HepG2 (cell line): ENCODE data around the gene HABP2. TPM values are rescaled to one million over a fixed set of nuclear protein-coding genes. Genes with fewer than 3 reads are reported as not detected.

Experiments
- ATAC-seq: fragments of 200-7000 bp; cut with Tn5 transposase; 3 replicates; pipeline ENCODE4 v1.9.1; 2020; ENCODE audit warnings: mild to moderate bottlenecking, moderate library complexity
- BruUV-seq: library from RNA; stranded (reverse); fragments of 400-500 nt; replicated peaks from 2 replicates; lab custom pipeline; 2021; lab: Mats Ljungman, UMichigan
- CTCF ChIA-PET: fragments of 300-600 bp; formaldehyde crosslinking; extraction: SDS; loops from one replicate; lab custom pipeline; 2021; ENCODE audit warnings: low total read pairs, inconsistent platforms, low intra/inter-chr PET ratio; lab: Yijun Ruan, JAX
- POLR2A ChIA-PET: fragments of 350-600 bp; sonication (Branson Sonifier 250); formaldehyde crosslinking; loops from one replicate; lab custom pipeline; 2020; ENCODE audit warnings: antibody characterized with exemption, inconsistent platforms; lab: Yijun Ruan, JAX
- DNase-seq: peaks from one replicate; pipeline ENCODE4 v3.0.0-alpha.2; 2015; ENCODE audit warnings: low spot score
- FAIRE-seq: peaks from 3 replicates; lab custom pipeline; 2011; peaks lifted over from hg19 to GRCh38; lab: Jason Lieb, UNC
- H2AFZ ChIP-seq: one replicate; pipeline ENCODE4 v1.6.1; 2011; ENCODE audit warnings: low read length, inconsistent platforms
- H3K27ac ChIP-seq: fragments of 300-600 bp; 3 replicates; pipeline ENCODE4 v1.8.0; 2011; ENCODE audit warnings: mixed run types, mild to moderate bottlenecking, mixed read lengths, low read length, inconsistent platforms; ENCODE audit not compliant: insufficient read depth; ENCODE audit errors: extremely low read length
- H3K27me3 ChIP-seq, 2 experiments: fragments of 200-600 bp in 1 of 2; 2 replicates in 1 of 2; 3 replicates in 1 of 2; pipeline versions ENCODE4 v1.6.0 to v1.8.0; 2011; ENCODE audit warnings: low read length in 2 of 2, mild to moderate bottlenecking in 2 of 2, moderate library complexity in 2 of 2, inconsistent platforms in 1 of 2; ENCODE audit not compliant: insufficient read depth in 2 of 2, control insufficient read depth in 1 of 2
- H3K36me3 ChIP-seq, 2 experiments: fragments of 200-600 bp in 1 of 2; replicated peaks in 1 of 2; 2 replicates in 1 of 2; 3 replicates in 1 of 2; pipeline versions ENCODE4 v1.5.1 to v1.8.0; 2011; ENCODE audit warnings: low read length in 2 of 2, inconsistent platforms in 1 of 2; ENCODE audit not compliant: insufficient read depth in 2 of 2, control insufficient read depth in 1 of 2
- H3K4me1 ChIP-seq: 2 replicates; pipeline ENCODE4 v1.5.1; 2012; ENCODE audit warnings: low read length, inconsistent platforms; ENCODE audit not compliant: insufficient read depth
- H3K4me2 ChIP-seq: 2 replicates; pipeline ENCODE4 v1.6.0; 2011; ENCODE audit warnings: low read depth, low read length, inconsistent platforms
- H3K4me3 ChIP-seq, 3 experiments: fragments of 200-600 bp in 1 of 3; sonication (generic), shearing (Covaris generic) in 1 of 3; replicated peaks in 1 of 3; 2 replicates each; pipeline ENCODE4 v1.5.1; 2011 to 2016; ENCODE audit warnings: low read length in 3 of 3, inconsistent platforms in 2 of 3, low read depth in 2 of 3, mild to moderate bottlenecking in 2 of 3, control low read depth in 1 of 3, mixed read lengths in 1 of 3; ENCODE audit not compliant: insufficient read depth in 1 of 3
- H3K79me2 ChIP-seq: one replicate; pipeline ENCODE4 v1.6.1; 2011; ENCODE audit warnings: low read length, inconsistent platforms; ENCODE audit not compliant: insufficient read depth
- H3K9ac ChIP-seq: 2 replicates; pipeline ENCODE4 v1.6.0; 2011; ENCODE audit warnings: mild to moderate bottlenecking, low read depth, low read length, inconsistent platforms; ENCODE audit not compliant: insufficient read depth
- H3K9me3 ChIP-seq: 2 replicates; pipeline ENCODE4 v1.5.1; 2012; ENCODE audit warnings: mild to moderate bottlenecking, low read length
- H4K20me1 ChIP-seq: 2 replicates; pipeline ENCODE4 v1.6.0; 2011; ENCODE audit warnings: inconsistent platforms, mild to moderate bottlenecking, low read length, moderate library complexity; ENCODE audit not compliant: insufficient read depth
- CREB1 ChIP-seq, 2 experiments: fragments of 450-650 bp in 1 of 2; IDR thresholded peaks; 2 replicates each; pipeline ENCODE4 v1.6.1; 2016 to 2017; ENCODE audit warnings: control low read depth in 1 of 2, mild to moderate bottlenecking in 1 of 2, missing compliant biosample characterization in 1 of 2, missing genetic modification characterization in 1 of 2
- FOXK2 ChIP-seq: fragments of 450-650 bp; IDR thresholded peaks from 2 replicates; pipeline ENCODE4 v1.6.1; 2016
- FOXP4 ChIP-seq: sonication (generic); formaldehyde crosslinking; IDR thresholded peaks from 2 replicates; pipeline ENCODE4 v1.4.0; 2020; ENCODE audit warnings: missing genetic modification reagents
- GATAD2A ChIP-seq: IDR thresholded peaks from 2 replicates; pipeline ENCODE4 v1.6.1; 2016
- GZF1 ChIP-seq: sonication (generic); formaldehyde crosslinking; IDR thresholded peaks from 2 replicates; pipeline ENCODE4 v1.5.1; 2020; ENCODE audit warnings: mild to moderate bottlenecking, missing genetic modification reagents
- HOXD1 ChIP-seq: sonication (generic); formaldehyde crosslinking; IDR thresholded peaks from 2 replicates; pipeline ENCODE4 v1.5.0; 2020; ENCODE audit warnings: missing genetic modification reagents
- KDM3A ChIP-seq: IDR thresholded peaks from 2 replicates; pipeline ENCODE4 v1.6.1; 2018; ENCODE audit warnings: low read depth, missing compliant biosample characterization
- NFE2L2 ChIP-seq: fragments of 150-350 bp; IDR thresholded peaks from 2 replicates; pipeline ENCODE4 v1.6.1; 2014; ENCODE audit warnings: low read length
- NR2F2 ChIP-seq: IDR thresholded peaks from 2 replicates; pipeline ENCODE4 v1.6.1; 2012; ENCODE audit warnings: low read depth, inconsistent platforms, borderline replicate concordance
- PAXIP1 ChIP-seq: sonication (generic); formaldehyde crosslinking; conservative IDR thresholded peaks from 2 replicates; pipeline ENCODE4 v1.4.0; 2020; ENCODE audit warnings: mild to moderate bottlenecking, missing genetic modification reagents, moderate library complexity
- TRIM24 ChIP-seq: sonication (generic); formaldehyde crosslinking; IDR thresholded peaks from 2 replicates; pipeline ENCODE4 v1.8.0; 2022; ENCODE audit warnings: mild to moderate bottlenecking, missing genetic modification reagents
- ZNF770 ChIP-seq: sonication (generic); formaldehyde crosslinking; IDR thresholded peaks from 2 replicates; pipeline ENCODE4 v1.5.0; 2020; ENCODE audit warnings: mild to moderate bottlenecking, missing genetic modification reagents
- ZNF816 ChIP-seq: sonication (generic); formaldehyde crosslinking; IDR thresholded peaks from 2 replicates; pipeline ENCODE4 v1.8.0; 2022; ENCODE audit warnings: missing genetic modification reagents, mild to moderate bottlenecking, borderline replicate concordance
- ZSCAN9 ChIP-seq: IDR thresholded peaks from 2 replicates; pipeline ENCODE4 v1.6.1; 2016; ENCODE audit warnings: borderline replicate concordance
- WGBS: methylation state at CpG from one replicate; pipeline ENCODE4 v1.1.6; 2017; ENCODE audit warnings: low lambda C conversion rate; 5-methylcytosine and 5-hydroxymethylcytosine counted together
- in situ Hi-C: cut with HindIII; loops from 2 replicates; pipeline ENCODE4 v1.10.0; 2017; ENCODE audit warnings: low pct_unique_long_range_greater_than_20kb; ENCODE audit not compliant: extremely low pct_ligation_motif_present
- intact Hi-C: fragments of 100-400 bp; cut with micrococcal nuclease; formaldehyde crosslinking; loops from one replicate; pipeline ENCODE4 v1.10.0; 2022; ENCODE audit not compliant: unreplicated experiment
- polyA plus RNA-seq, 8 experiments: library from polyadenylated mRNA; depleted of rRNA in 3 of 8; stranded (reverse) in 7 of 8; unstranded in 1 of 8; fragments of >200 nt; fragmentation: Illumina TruSeq in 4 of 8; extraction: Trizol in 4 of 8; gene quantifications; 2 replicates each; pipeline versions ENCODE4 v1.2.1 to v1.2.3, GENCODE V29; 2011 to 2016; ENCODE audit warnings: low read depth in 4 of 8, missing spikeins in 1 of 8, mixed read lengths in 1 of 8; ENCODE audit not compliant: insufficient read depth in 1 of 8
- total RNA-seq, 5 experiments: library from RNA; depleted of rRNA; stranded (reverse); fragments of >200 nt; fragmentation: Illumina TruSeq; extraction: Trizol; gene quantifications; 2 replicates each; pipeline ENCODE4 v1.2.3, GENCODE V29; 2016; ENCODE audit warnings: low read depth in 1 of 5
- TF ChIP-seq, protein P1 (sequence below): sonication (generic); formaldehyde crosslinking; IDR thresholded peaks from 2 replicates; pipeline ENCODE4 v1.5.0; 2020; ENCODE audit warnings: mild to moderate bottlenecking, missing genetic modification reagents

The HABP2 gene
- total and polyA plus RNA-seq, 2 of the 13 experiments (the other 11 are each of a cell fraction or from before 2014, with no cell fraction given): 0.12 to 0.13 TPM

DNA sequence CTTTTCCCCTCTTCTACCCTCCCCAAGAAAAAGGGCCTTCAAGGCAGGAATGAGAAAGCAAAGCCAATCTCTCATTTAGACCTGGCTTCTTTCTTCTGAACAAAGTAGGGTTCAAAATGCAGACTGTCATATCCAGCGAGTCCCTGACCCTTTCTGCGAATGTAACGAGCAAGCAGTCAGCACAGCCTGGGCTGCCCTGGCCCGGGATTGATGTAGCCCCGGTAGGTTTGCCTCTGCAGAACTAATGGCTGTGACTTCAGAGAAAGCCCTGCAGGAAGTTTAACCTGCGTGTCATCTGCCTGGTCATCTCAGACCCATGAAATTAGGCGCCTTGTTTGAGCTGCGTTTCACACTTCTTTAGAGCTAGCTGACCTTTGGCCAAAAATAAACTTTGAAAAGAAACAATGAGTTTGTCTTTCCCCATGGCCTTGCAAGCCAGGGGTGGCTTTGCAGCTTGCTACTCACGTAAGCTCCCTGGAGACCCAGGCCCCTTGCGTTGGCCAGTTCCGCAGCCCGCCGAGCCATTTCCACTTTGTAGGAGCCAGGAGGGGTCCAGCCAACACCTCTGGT is 36.4 kb downstream of the HABP2 start:
- Histone ChIP-seq H3K9ac (no peak overlapping the region), H3K79me2 (no peaks in the 10 kb centered on the region), H3K4me2 (peak overlapping the region; percentile 63), H3K27me3 (peaks cover 0 to 13% of the 10 kb centered on the region in 2 experiments; a peak in 1 of 5 replicates), H3K36me3 (no peaks in the 10 kb centered on the region), H3K4me1 (peaks cover 23% of the 10 kb centered on the region), H3K4me3 (no peak overlapping the region; a peak in 2 of 6 replicates), H3K9me3 (no peaks in the 10 kb centered on the region), H3K27ac (no peak overlapping the region), H4K20me1 (no peaks in the 10 kb centered on the region), H2AFZ (no peak overlapping the region)
- FAIRE-seq (peak; percentile 59), ATAC-seq (peak; percentile 85), DNase-seq (peak; percentile 21)
- no TSS peak for BruUV-seq
- CTCF ChIA-PET: no interaction called here
- POLR2A ChIA-PET: no interaction called here
- intact Hi-C loops (no loop called here), in situ Hi-C loops (no loop called here)
- 4% methylated on average over 13 of the region's 13 CpGs for WGBS
- TF ChIP-seq TRIM24 (no peak), PAXIP1 (0 out of 2 replicates have a peak, but pooled peaks have one; percentile 56), HOXD1 (no peak), ZSCAN9 (CRISPR knock-in tag) (no peak), KDM3A (CRISPR knock-in tag) (no peak), GATAD2A (CRISPR knock-in tag) (0 out of 2 replicates have a peak, but pooled peaks have one; percentile 18), ZNF816 (CRISPR knock-in tag) (no peak), FOXP4 (CRISPR knock-in tag) (0 out of 2 replicates have a peak, but pooled peaks have one; percentile 40), GZF1 (CRISPR knock-in tag) (no peak), CREB1 (IDR thresholded peaks at IDR 0.05) (no peak), CREB1 (CRISPR knock-in tag; IDR thresholded peaks at IDR 0.05) (no peak), NFE2L2 (no peak), NR2F2 (0 out of 2 replicates have a peak, but pooled peaks have one; percentile 33), FOXK2 (no peak), ZNF770 (CRISPR knock-in tag) (no peak)
- TF ChIP-seq, protein P1, sequence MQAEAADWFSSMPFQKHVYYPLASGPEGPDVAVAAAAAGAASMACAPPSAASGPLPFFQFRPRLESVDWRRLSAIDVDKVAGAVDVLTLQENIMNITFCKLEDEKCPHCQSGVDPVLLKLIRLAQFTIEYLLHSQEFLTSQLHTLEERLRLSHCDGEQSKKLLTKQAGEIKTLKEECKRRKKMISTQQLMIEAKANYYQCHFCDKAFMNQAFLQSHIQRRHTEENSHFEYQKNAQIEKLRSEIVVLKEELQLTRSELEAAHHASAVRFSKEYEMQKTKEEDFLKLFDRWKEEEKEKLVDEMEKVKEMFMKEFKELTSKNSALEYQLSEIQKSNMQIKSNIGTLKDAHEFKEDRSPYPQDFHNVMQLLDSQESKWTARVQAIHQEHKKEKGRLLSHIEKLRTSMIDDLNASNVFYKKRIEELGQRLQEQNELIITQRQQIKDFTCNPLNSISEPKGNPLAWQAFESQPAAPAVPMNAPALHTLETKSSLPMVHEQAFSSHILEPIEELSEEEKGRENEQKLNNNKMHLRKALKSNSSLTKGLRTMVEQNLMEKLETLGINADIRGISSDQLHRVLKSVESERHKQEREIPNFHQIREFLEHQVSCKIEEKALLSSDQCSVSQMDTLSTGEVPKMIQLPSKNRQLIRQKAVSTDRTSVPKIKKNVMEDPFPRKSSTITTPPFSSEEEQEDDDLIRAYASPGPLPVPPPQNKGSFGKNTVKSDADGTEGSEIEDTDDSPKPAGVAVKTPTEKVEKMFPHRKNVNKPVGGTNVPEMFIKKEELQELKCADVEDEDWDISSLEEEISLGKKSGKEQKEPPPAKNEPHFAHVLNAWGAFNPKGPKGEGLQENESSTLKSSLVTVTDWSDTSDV (CRISPR knock-in tag): no peak
